HG03439 (cell line): ENCODE data around the gene SEC23A.
"Not testable (repeated sequence)": the region's sequence is repeated elsewhere in the genome, so short reads cannot be mapped to it uniquely, and the experiment has no call there.

Source experiments
- ATAC-seq: cut with Tn5 transposase; IDR thresholded peaks from one replicate; pipeline ENCODE4 v1.9.1; 2021; ENCODE audit warnings: mild to moderate bottlenecking, moderate library complexity; ENCODE audit not compliant: unreplicated experiment

The SEC23A gene

GRCh38 chr14:39102969-39103957, at the start of gene SEC23A:
SEC23A (minus strand) TSS chr14:39103235; CDS start chr14:39096118, 7,117 bp downstream.
- ATAC-seq: peak; percentile 88

GRCh38 chr14:39145266-39145966, 42.4 kb upstream of the SEC23A start:
- no peak for ATAC-seq

GRCh38 chr14:39143226-39143625, 40.2 kb upstream of the SEC23A start:
- ATAC-seq: not testable (repeated sequence)

- not testable (repeated sequence) for ATAC-seq
These were observed 38.6 kb upstream of the SEC23A start for GRCh38 chr14:39141623-39142022.

- no peak for ATAC-seq
These were observed 37.1 kb upstream of the SEC23A start for GRCh38 chr14:39140170-39140569.

GRCh38 chr14:39138440-39138839, 35.4 kb upstream of the SEC23A start:
- ATAC-seq: no peak

- ATAC-seq: not testable (repeated sequence)
These were observed 34.8 kb upstream of the SEC23A start for GRCh38 chr14:39137835-39138234.

- no peak for ATAC-seq
These were observed 19.5 kb upstream of the SEC23A start for GRCh38 chr14:39122330-39123138.

- ATAC-seq: peak; percentile 93
These were observed 11.2 kb upstream of the SEC23A start, which contains the start of gene GEMIN2 for GRCh38 chr14:39114073-39114838. GEMIN2 (plus strand) TSS chr14:39114323; CDS start chr14:39114339, 16 bp downstream.

- no peak for ATAC-seq
These were observed 10.6 kb upstream of the SEC23A start for GRCh38 chr14:39113685-39114072.

- no peak for ATAC-seq
These were observed 7.1 kb upstream of the SEC23A start for GRCh38 chr14:39109893-39110715.

GRCh38 chr14:39108791-39109190, 5.8 kb upstream of the SEC23A start:
- no peak for ATAC-seq

GRCh38 chr14:39107591-39107996, 4.6 kb upstream of the SEC23A start:
- no peak for ATAC-seq

GRCh38 chr14:39104078-39104801, 1.2 kb upstream of the SEC23A start:
- not testable (repeated sequence) for ATAC-seq

GRCh38 chr14:39102265-39102968, 618 bp downstream of the SEC23A start:
- ATAC-seq: peak; percentile 29

GRCh38 chr14:39099748-39100147, 3.3 kb downstream of the SEC23A start:
- ATAC-seq: no peak

- ATAC-seq: not testable (repeated sequence)
These were observed 3.8 kb downstream of the SEC23A start for GRCh38 chr14:39099215-39099614.

GRCh38 chr14:39097159-39097558, 5.9 kb downstream of the SEC23A start:
- no peak for ATAC-seq
